Spleen (tissue), 11 donors: ENCODE results near the gene AGPAT3. TPM values are rescaled to one million over a fixed set of nuclear protein-coding genes. Genes with fewer than 3 reads are reported as not detected.

Experiments used
- DNase-seq: peaks from one replicate; pipeline ENCODE4 v3.0.0-alpha.2; 2020
- H3K27ac ChIP-seq, 8 donors: fragments of 200-600 bp; sonication (generic) in 7 of 8; 1 replicate in 4 of 8; 2 replicates in 4 of 8; pipeline versions ENCODE4 v1.5.0 to v1.8.0; 2016 to 2021; ENCODE audit warnings: inconsistent platforms in 4 of 8, mild to moderate bottlenecking in 4 of 8, moderate library complexity in 1 of 8
- H3K27me3 ChIP-seq, 7 donors: fragments of 200-600 bp; sonication (generic) in 6 of 7; replicated peaks in 1 of 7; 1 replicate in 4 of 7; 2 replicates in 3 of 7; pipeline versions ENCODE4 v1.5.0 to v1.8.0; 2016 to 2021; ENCODE audit warnings: inconsistent platforms in 3 of 7, mild to moderate bottlenecking in 1 of 7
- H3K36me3 ChIP-seq, 6 donors: fragments of 200-600 bp; sonication (generic) in 5 of 6; 1 replicate in 4 of 6; 2 replicates in 2 of 6; pipeline versions ENCODE4 v1.5.0 to v1.8.0; 2016 to 2021; ENCODE audit warnings: inconsistent platforms in 2 of 6
- H3K4me1 ChIP-seq, 6 donors: fragments of 200-600 bp; sonication (generic) in 5 of 6; 1 replicate in 3 of 6; 2 replicates in 3 of 6; pipeline versions ENCODE4 v1.5.0 to v1.8.0; 2016 to 2021; ENCODE audit warnings: inconsistent platforms in 3 of 6
- H3K4me3 ChIP-seq, 8 donors: fragments of 200-600 bp; sonication (generic) in 7 of 8; 1 replicate in 4 of 8; 2 replicates in 4 of 8; pipeline versions ENCODE4 v1.5.0 to v1.8.0; 2016 to 2021; ENCODE audit warnings: inconsistent platforms in 4 of 8, mild to moderate bottlenecking in 4 of 8, moderate library complexity in 2 of 8
- H3K9me3 ChIP-seq, 8 donors: fragments of 200-600 bp; sonication (generic) in 7 of 8; 1 replicate in 4 of 8; 2 replicates in 4 of 8; pipeline versions ENCODE4 v1.5.0 to v1.8.0; 2016 to 2021; ENCODE audit warnings: inconsistent platforms in 4 of 8
- CTCF ChIP-seq, 11 experiments: fragments of 200-600 bp in 7 of 11; fragments of 450-650 bp in 4 of 11; sonication (generic) in 4 of 11; IDR thresholded peaks in 8 of 11; conservative IDR thresholded peaks in 3 of 11; 1 replicate in 7 of 11; 2 replicates in 4 of 11; pipeline versions ENCODE4 v1.4.0 to v1.8.0; 2016 to 2021; ENCODE audit warnings: antibody characterized with exemption in 11 of 11, inconsistent platforms in 4 of 11, mild to moderate bottlenecking in 1 of 11
- POLR2A ChIP-seq, 3 donors: fragments of 450-650 bp; IDR thresholded peaks; one replicate each; pipeline ENCODE4 v1.5.1; 2017; ENCODE audit warnings: antibody characterized with exemption in 3 of 3, mild to moderate bottlenecking in 1 of 3
- POLR2AphosphoS5 ChIP-seq, 3 donors: sonication (generic); formaldehyde crosslinking; IDR thresholded peaks; one replicate each; pipeline ENCODE4 v1.5.1; 2017; ENCODE audit warnings: antibody characterized with exemption in 3 of 3
- WGBS, 5 donors: extraction: QIAGEN DNeasy Blood & Tissue Kit in 3 of 5; methylation state at CpG; one replicate each; pipeline versions ENCODE4 v1.1.5 to v1.1.7; 2013 to 2018; 5-methylcytosine and 5-hydroxymethylcytosine counted together
- intact Hi-C: fragments of 100-400 bp; cut with DNase I; formaldehyde crosslinking; loops from one replicate; pipeline ENCODE4 v1.15.0; 2023; ENCODE audit warnings: low total_unique reads
- polyA plus RNA-seq, 3 donors: library from polyadenylated mRNA; stranded (reverse); fragments of 200-250 nt; gene quantifications; one replicate each; pipeline ENCODE4 v1.2.1, GENCODE V29; 2013
- total RNA-seq, 7 donors: library from RNA; depleted of rRNA in 3 of 7; stranded (reverse); fragments of >200 nt in 3 of 7; fragmentation: NEBNext Ultra II Directional in 4 of 7; extraction: Animal tissue kit (Norgen Biotek cat#: 25700) in 4 of 7; gene quantifications; one replicate each; pipeline versions ENCODE4 v1.1.0 to v1.2.1, GENCODE V29; 2016 to 2021
- donor health status: healthy with polysubstance abuse.
- donor health status: DM: no; HTN: no; CAD: no; lungs with moderate emphysema.
- donor health status: DM: no; HTN: no; CAD: no.
- donor health status: Bipolar disorder and iron deficiency.
- donor health status: healthy.
- donor health status: DM: no; HTN: no; CAD: no.
- donor health status: DM: yes; HTN: yes; CAD: no.

The AGPAT3 gene
- total and polyA plus RNA-seq, 10 donors: 6.9 to 92.0 (median 56.0) TPM

GRCh38 chr21:43949499-43950208, 84.6 kb downstream of the AGPAT3 start:
- intact Hi-C loops: no loop called here
- Histone ChIP-seq H3K36me3 (peaks cover 0 to 77% (median 9%) of the 10 kb centered on the region in 6 donors), H3K4me1 (peaks cover 0 to 22% (median under 1%) of the 10 kb centered on the region in 6 donors), H3K4me3 (no peak overlapping the region), H3K9me3 (peaks cover 6 to 18% (median 16%) of the 10 kb centered on the region in 8 donors), H3K27ac (no peak overlapping the region), H3K27me3 (no peaks in the 10 kb centered on the region)
- WGBS, 5 donors: 65 to 77% (median 71%) methylated on average over 7 of the region's 7 CpGs
- TF ChIP-seq POLR2AphosphoS5 (IDR thresholded peaks at IDR 0.05): no peak
- no peak for TF ChIP-seq POLR2A (IDR thresholded peaks at IDR 0.05)
- no peak for TF ChIP-seq CTCF (IDR thresholded peaks at IDR 0.05 in 8 of 11, conservative IDR thresholded peaks at IDR 0.05 in 3 of 11)
- DNase-seq: no peak

GRCh38 chr21:43950481-43950880, 85.5 kb downstream of the AGPAT3 start:
- Histone ChIP-seq H3K27me3 (no peaks in the 10 kb centered on the region), H3K27ac (no peak overlapping the region), H3K36me3 (peaks cover 0 to 77% (median 6%) of the 10 kb centered on the region in 6 donors), H3K9me3 (peaks cover 6 to 18% (median 16%) of the 10 kb centered on the region in 8 donors), H3K4me3 (no peak overlapping the region), H3K4me1 (peaks cover 0 to 21% (median under 1%) of the 10 kb centered on the region in 6 donors)
- WGBS, 5 donors: 94 to 98% (median 96%) methylated on average over 19 of the region's 19 CpGs
- intact Hi-C loops: no loop called here
- no peak for DNase-seq
- TF ChIP-seq POLR2AphosphoS5 (IDR thresholded peaks at IDR 0.05): no peak
- TF ChIP-seq CTCF (IDR thresholded peaks at IDR 0.05 in 8 of 11, conservative IDR thresholded peaks at IDR 0.05 in 3 of 11): no peak
- TF ChIP-seq POLR2A (IDR thresholded peaks at IDR 0.05): no peak

- no peak overlapping the region for H3K4me3 ChIP-seq
- DNase-seq: no peak
- peaks cover 0 to 82% (median 6%) of the 10 kb centered on the region in 6 donors for H3K36me3 ChIP-seq
- WGBS, 5 donors: 83 to 90% (median 88%) methylated on average over 9 to 13 of the region's 13 CpGs
- H3K27me3 ChIP-seq: no peaks in the 10 kb centered on the region
- peaks cover 0 to 23% (median 3%) of the 10 kb centered on the region in 6 donors for H3K4me1 ChIP-seq
- intact Hi-C loops: no loop called here
- TF ChIP-seq POLR2A (IDR thresholded peaks at IDR 0.05): no peak
- TF ChIP-seq POLR2AphosphoS5 (IDR thresholded peaks at IDR 0.05): no peak
- TF ChIP-seq CTCF (IDR thresholded peaks at IDR 0.05 in 8 of 11, conservative IDR thresholded peaks at IDR 0.05 in 3 of 11): no peak
- H3K27ac ChIP-seq: no peak overlapping the region
- H3K9me3 ChIP-seq: peaks cover 6 to 18% (median 16%) of the 10 kb centered on the region in 8 donors
Measured at GRCh38 chr21:43950936-43951335, 85.9 kb downstream of the AGPAT3 start.

- WGBS, 5 donors: 90 to 94% (median 93%) methylated on average over 25 to 27 of the region's 27 CpGs
- TF ChIP-seq CTCF (IDR thresholded peaks at IDR 0.05 in 8 of 11, conservative IDR thresholded peaks at IDR 0.05 in 3 of 11) (no peak), POLR2A (IDR thresholded peaks at IDR 0.05) (no peak), POLR2AphosphoS5 (IDR thresholded peaks at IDR 0.05) (no peak)
- intact Hi-C loops: no loop called here
Measured at GRCh38 chr21:43951911-43952703, 87.1 kb downstream of the AGPAT3 start.

More at GRCh38 chr21:43951911-43952703, 87.1 kb downstream of the AGPAT3 start:
- no peak for DNase-seq
- Histone ChIP-seq H3K9me3 (peaks cover 6 to 18% (median 16%) of the 10 kb centered on the region in 8 donors), H3K4me1 (peaks cover 0 to 35% (median 12%) of the 10 kb centered on the region in 6 donors), H3K27me3 (no peaks in the 10 kb centered on the region), H3K27ac (no peak overlapping the region), H3K4me3 (no peak overlapping the region), H3K36me3 (peaks cover 0 to 77% (median 3%) of the 10 kb centered on the region in 6 donors)
